ENCODE data around the gene COBLL1. TPM values are rescaled to one million over a fixed set of nuclear protein-coding genes. Genes with fewer than 3 reads are reported as not detected.

The COBLL1 gene
- polyA plus RNA-seq, 1 donor (not counting 4 experiments of a cell fraction or from before 2014, with no cell fraction given), result 14.9 TPM

DNA sequence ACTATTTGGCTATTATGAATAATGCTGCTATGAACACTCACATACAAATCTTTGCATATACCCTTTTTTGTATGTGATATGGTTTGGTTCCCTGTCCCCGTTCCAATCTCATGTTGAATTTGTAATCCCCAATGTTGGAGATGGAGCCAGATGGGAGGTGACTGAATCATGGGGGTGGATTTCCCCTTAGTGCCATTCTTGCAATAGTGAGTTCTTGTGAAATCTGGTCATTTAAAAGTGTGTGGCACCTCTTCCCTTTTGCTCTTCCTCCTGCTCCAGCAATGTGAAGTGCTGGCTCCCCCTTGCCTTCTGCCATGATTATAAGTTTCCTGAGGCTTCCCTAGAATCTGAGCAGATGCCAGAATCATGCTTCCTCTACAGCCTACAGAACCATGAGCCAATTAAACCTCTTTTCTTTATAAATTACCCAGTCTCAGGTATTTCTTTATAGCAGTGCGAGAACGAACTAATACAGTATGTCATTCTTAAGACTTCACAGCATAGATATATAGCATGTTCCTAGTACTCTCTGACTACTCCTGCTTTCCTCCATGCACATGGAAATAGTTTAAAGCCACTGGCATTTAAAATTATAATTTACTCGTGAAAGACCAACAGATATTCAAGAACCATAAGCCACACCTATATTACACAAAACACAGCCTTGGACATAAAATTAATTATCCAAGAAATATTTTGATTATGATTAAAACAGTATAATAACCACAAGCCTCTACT, 75.2 kb downstream of the COBLL1 start:
- Histone ChIP-seq H3K27ac (ENCODE audit: control insufficient read depth, insufficient read depth, low read length) (no peak overlapping the region), H3K4me1 (ENCODE audit: control insufficient read depth, extremely low read depth, insufficient read depth, low read length) (peaks cover 3% of the 10 kb centered on the region), H3K4me3 (ENCODE audit: control insufficient read depth in 2 of 3, extremely low read depth in 1 of 3, insufficient read depth in 2 of 3, low read depth in 1 of 3, low read length in 3 of 3) (no peak overlapping the region), H3K9me3 (ENCODE audit: control insufficient read depth, low read depth, low read length) (no peaks in the 10 kb centered on the region), H3K9ac (ENCODE audit: control insufficient read depth, extremely low read depth, insufficient read depth, low read length) (no peak overlapping the region), H3K4me2 (ENCODE audit: control insufficient read depth, extremely low read depth, insufficient read depth, low read depth, low read length) (no peak overlapping the region), H4K20me1 (ENCODE audit: control insufficient read depth, extremely low read depth, insufficient read depth, low read length) (no peaks in the 10 kb centered on the region), H3K9me1 (ENCODE audit: control insufficient read depth, extremely low read depth, insufficient read depth, low read length) (no peaks in the 10 kb centered on the region), H2AFZ (ENCODE audit: control insufficient read depth, low read length) (no peak overlapping the region), H3K36me3 (ENCODE audit: control insufficient read depth in 2 of 2, extremely low read depth in 1 of 2, insufficient read depth in 2 of 2, low read length in 2 of 2) (no peaks in the 10 kb centered on the region), H3K27me3 (ENCODE audit: control insufficient read depth, extremely low read depth, insufficient read depth, low read length) (no peaks in the 10 kb centered on the region), H3K79me2 (ENCODE audit: control insufficient read depth, insufficient read depth, low read length) (peaks cover 5% of the 10 kb centered on the region)
- TF ChIP-seq, protein P1, sequence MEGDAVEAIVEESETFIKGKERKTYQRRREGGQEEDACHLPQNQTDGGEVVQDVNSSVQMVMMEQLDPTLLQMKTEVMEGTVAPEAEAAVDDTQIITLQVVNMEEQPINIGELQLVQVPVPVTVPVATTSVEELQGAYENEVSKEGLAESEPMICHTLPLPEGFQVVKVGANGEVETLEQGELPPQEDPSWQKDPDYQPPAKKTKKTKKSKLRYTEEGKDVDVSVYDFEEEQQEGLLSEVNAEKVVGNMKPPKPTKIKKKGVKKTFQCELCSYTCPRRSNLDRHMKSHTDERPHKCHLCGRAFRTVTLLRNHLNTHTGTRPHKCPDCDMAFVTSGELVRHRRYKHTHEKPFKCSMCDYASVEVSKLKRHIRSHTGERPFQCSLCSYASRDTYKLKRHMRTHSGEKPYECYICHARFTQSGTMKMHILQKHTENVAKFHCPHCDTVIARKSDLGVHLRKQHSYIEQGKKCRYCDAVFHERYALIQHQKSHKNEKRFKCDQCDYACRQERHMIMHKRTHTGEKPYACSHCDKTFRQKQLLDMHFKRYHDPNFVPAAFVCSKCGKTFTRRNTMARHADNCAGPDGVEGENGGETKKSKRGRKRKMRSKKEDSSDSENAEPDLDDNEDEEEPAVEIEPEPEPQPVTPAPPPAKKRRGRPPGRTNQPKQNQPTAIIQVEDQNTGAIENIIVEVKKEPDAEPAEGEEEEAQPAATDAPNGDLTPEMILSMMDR (optimal IDR thresholded peaks at IDR 0.05 in 1 of 3, IDR thresholded peaks at IDR 0.05 in 1 of 3, conservative IDR thresholded peaks at IDR 0.05 in 1 of 3; ENCODE audit: extremely low read depth in 1 of 3, insufficient read depth in 2 of 3, low read length in 3 of 3), result no peak
- TF ChIP-seq EZH2 (IDR thresholded peaks at IDR 0.05; ENCODE audit: low read length), result no peak
- no peak for FAIRE-seq
- dilution Hi-C loops (cut with MboI; ENCODE audit: extremely low pct_ligation_motif_present, low sequenced_read_pairs), result no loop called here
- no peak for DNase-seq (ENCODE audit: low read depth, low spot score)

GRCh38 chr2:164764996-164765395, 76.6 kb downstream of the COBLL1 start:
- Histone ChIP-seq H3K36me3 (ENCODE audit: control insufficient read depth in 2 of 2, extremely low read depth in 1 of 2, insufficient read depth in 2 of 2, low read length in 2 of 2) (no peaks in the 10 kb centered on the region), H3K9me1 (ENCODE audit: control insufficient read depth, extremely low read depth, insufficient read depth, low read length) (no peaks in the 10 kb centered on the region), H3K4me1 (ENCODE audit: control insufficient read depth, extremely low read depth, insufficient read depth, low read length) (peaks cover 3% of the 10 kb centered on the region), H3K4me2 (ENCODE audit: control insufficient read depth, extremely low read depth, insufficient read depth, low read depth, low read length) (no peak overlapping the region), H3K27ac (ENCODE audit: control insufficient read depth, insufficient read depth, low read length) (no peak overlapping the region), H4K20me1 (ENCODE audit: control insufficient read depth, extremely low read depth, insufficient read depth, low read length) (no peaks in the 10 kb centered on the region), H3K4me3 (ENCODE audit: control insufficient read depth in 2 of 3, extremely low read depth in 1 of 3, insufficient read depth in 2 of 3, low read depth in 1 of 3, low read length in 3 of 3) (no peak overlapping the region), H3K9ac (ENCODE audit: control insufficient read depth, extremely low read depth, insufficient read depth, low read length) (no peak overlapping the region), H3K27me3 (ENCODE audit: control insufficient read depth, extremely low read depth, insufficient read depth, low read length) (no peaks in the 10 kb centered on the region), H3K79me2 (ENCODE audit: control insufficient read depth, insufficient read depth, low read length) (peaks cover 5% of the 10 kb centered on the region), H3K9me3 (ENCODE audit: control insufficient read depth, low read depth, low read length) (no peaks in the 10 kb centered on the region), H2AFZ (ENCODE audit: control insufficient read depth, low read length) (no peak overlapping the region)
- TF ChIP-seq, protein P1 (optimal IDR thresholded peaks at IDR 0.05 in 1 of 3, IDR thresholded peaks at IDR 0.05 in 1 of 3, conservative IDR thresholded peaks at IDR 0.05 in 1 of 3; ENCODE audit: extremely low read depth in 1 of 3, insufficient read depth in 2 of 3, low read length in 3 of 3), result no peak
- no peak for TF ChIP-seq EZH2 (IDR thresholded peaks at IDR 0.05; ENCODE audit: low read length)
- dilution Hi-C loops (cut with MboI; ENCODE audit: extremely low pct_ligation_motif_present, low sequenced_read_pairs), result no loop called here
- DNase-seq (ENCODE audit: low read depth, low spot score) (no peak), FAIRE-seq (no peak)
